ENCODE data around the gene ATP6V1G2.

ATP6V1G2 gene

GRCh38 chr6:31546958-31547726 lies 734 bp upstream of the ATP6V1G2 start, which contains the start of gene NFKBIL1:
TSS of gene NFKBIL1 (plus strand) at chr6:31547608. CDS start at chr6:31547695, 87 bp downstream.
- DNase-seq, result peak; percentile 88

- DNase-seq, result no peak
These were observed 1.1 kb downstream of the ATP6V1G2 start for GRCh38 chr6:31545291-31545690.

- DNase-seq, result no peak
These were observed 1.7 kb downstream of the ATP6V1G2 start for GRCh38 chr6:31544676-31545075.

- DNase-seq, result no peak
These were observed 2.8 kb downstream of the ATP6V1G2 start for GRCh38 chr6:31543639-31544038.

- DNase-seq, result peak; percentile 99
These were observed 4.5 kb downstream of the ATP6V1G2 start, which contains the start of gene DDX39B for GRCh38 chr6:31541658-31542521. TSS of gene DDX39B (minus strand) at chr6:31542003. CDS start at chr6:31540532, 1,471 bp downstream.

GRCh38 chr6:31541059-31541657 lies 5.2 kb downstream of the ATP6V1G2 start:
- peak; percentile 57 for DNase-seq

- no peak for DNase-seq
These were observed 5.8 kb downstream of the ATP6V1G2 start for GRCh38 chr6:31540640-31541039.

GRCh38 chr6:31538805-31539400 lies 7.5 kb downstream of the ATP6V1G2 start:
- no peak for DNase-seq

- DNase-seq, result no peak
These were observed 10.7 kb downstream of the ATP6V1G2 start for GRCh38 chr6:31535538-31536324.

- DNase-seq, result no peak
These were observed 11.8 kb downstream of the ATP6V1G2 start for GRCh38 chr6:31534521-31535040.

- DNase-seq, result no peak
These were observed 12.4 kb downstream of the ATP6V1G2 start for GRCh38 chr6:31534011-31534410.

- DNase-seq, result no peak
These were observed 13.0 kb downstream of the ATP6V1G2 start for GRCh38 chr6:31533455-31533841.

GRCh38 chr6:31532644-31533454 lies 13.6 kb downstream of the ATP6V1G2 start:
- no peak for DNase-seq

GRCh38 chr6:31531771-31532643 lies 14.4 kb downstream of the ATP6V1G2 start:
- DNase-seq, result no peak

GRCh38 chr6:31531162-31531561 lies 15.2 kb downstream of the ATP6V1G2 start:
- DNase-seq, result no peak

GRCh38 chr6:31530659-31531058 lies 15.7 kb downstream of the ATP6V1G2 start:
- DNase-seq, result no peak

- no peak for DNase-seq
These were observed 16.9 kb downstream of the ATP6V1G2 start for GRCh38 chr6:31529329-31530150.

- DNase-seq, result no peak
These were observed 17.5 kb downstream of the ATP6V1G2 start, which contains the start of gene MCCD1 for GRCh38 chr6:31528821-31529328. TSS of gene MCCD1 (plus strand) at chr6:31528962. CDS start at chr6:31529015, 53 bp downstream.

Measured in KG1 (cell line).